ENCODE results near the gene NEB.

NEB gene

GRCh38 chr2:151544449-151544848 lies 189.8 kb downstream of the NEB start:
- Histone ChIP-seq H3K4me1 (ENCODE audit: control insufficient read depth, low read length) (no peaks in the 10 kb centered on the region), H3K27ac (ENCODE audit: low read depth, low read length) (no peak overlapping the region), H3K9me2 (replicated peaks; ENCODE audit: control insufficient read depth, low read length) (no peaks in the 10 kb centered on the region), H4K20me1 (ENCODE audit: control insufficient read depth, insufficient read depth, low read depth, low read length) (no peaks in the 10 kb centered on the region), H3K79me2 (ENCODE audit: control insufficient read depth, low read length) (no peaks in the 10 kb centered on the region), H3K9me3 (ENCODE audit: control insufficient read depth, insufficient read depth, low read length) (no peaks in the 10 kb centered on the region), H3K27me3 (ENCODE audit: control insufficient read depth, low read length) (no peaks in the 10 kb centered on the region; the same call in 1 of the 2 replicates), H3K4me3 (ENCODE audit: low read length) (no peak overlapping the region), H3K36me3 (ENCODE audit: control insufficient read depth, low read length) (no peaks in the 10 kb centered on the region), H3F3A (ENCODE audit: control insufficient read depth, insufficient read depth) (no peaks in the 10 kb centered on the region), H3K4me2 (ENCODE audit: low read length) (no peak overlapping the region)
- no peak for TF ChIP-seq EZH2phosphoT487 (IDR thresholded peaks at IDR 0.05; ENCODE audit: borderline replicate concordance, low read length)
- no peak for TF ChIP-seq CTCF (IDR thresholded peaks at IDR 0.05; ENCODE audit: low read depth, low read length, poor library complexity, severe bottlenecking)

- TF ChIP-seq CTCF (IDR thresholded peaks at IDR 0.05; ENCODE audit: low read depth, low read length, poor library complexity, severe bottlenecking) (no peak), EZH2phosphoT487 (IDR thresholded peaks at IDR 0.05; ENCODE audit: borderline replicate concordance, low read length) (no peak)
- Histone ChIP-seq H3K9me2 (replicated peaks; ENCODE audit: control insufficient read depth, low read length) (no peaks in the 10 kb centered on the region), H4K20me1 (ENCODE audit: control insufficient read depth, insufficient read depth, low read depth, low read length) (no peaks in the 10 kb centered on the region), H3K4me2 (ENCODE audit: low read length) (no peak overlapping the region), H3K4me3 (ENCODE audit: low read length) (no peak overlapping the region), H3K79me2 (ENCODE audit: control insufficient read depth, low read length) (no peaks in the 10 kb centered on the region), H3F3A (ENCODE audit: control insufficient read depth, insufficient read depth) (no peaks in the 10 kb centered on the region), H3K27me3 (ENCODE audit: control insufficient read depth, low read length) (no peaks in the 10 kb centered on the region; the same call in 1 of the 2 replicates), H3K9me3 (ENCODE audit: control insufficient read depth, insufficient read depth, low read length) (no peaks in the 10 kb centered on the region), H3K36me3 (ENCODE audit: control insufficient read depth, low read length) (no peaks in the 10 kb centered on the region), H3K27ac (ENCODE audit: low read depth, low read length) (no peak overlapping the region), H3K4me1 (ENCODE audit: control insufficient read depth, low read length) (no peaks in the 10 kb centered on the region)
Observed at GRCh38 chr2:151543876-151544275, 190.4 kb downstream of the NEB start.

- H3K4me1 ChIP-seq (ENCODE audit: control insufficient read depth, low read length): no peaks in the 10 kb centered on the region
- no peaks in the 10 kb centered on the region for H3F3A ChIP-seq (ENCODE audit: control insufficient read depth, insufficient read depth)
- H3K4me3 ChIP-seq (ENCODE audit: low read length): no peak overlapping the region
- H4K20me1 ChIP-seq (ENCODE audit: control insufficient read depth, insufficient read depth, low read depth, low read length): no peaks in the 10 kb centered on the region
- H3K79me2 ChIP-seq (ENCODE audit: control insufficient read depth, low read length): no peaks in the 10 kb centered on the region
- no peaks in the 10 kb centered on the region for H3K9me3 ChIP-seq (ENCODE audit: control insufficient read depth, insufficient read depth, low read length)
- H3K9me2 ChIP-seq (replicated peaks; ENCODE audit: control insufficient read depth, low read length): no peaks in the 10 kb centered on the region
- H3K36me3 ChIP-seq (ENCODE audit: control insufficient read depth, low read length): no peaks in the 10 kb centered on the region
- H3K27ac ChIP-seq (ENCODE audit: low read depth, low read length): no peak overlapping the region
- TF ChIP-seq CTCF (IDR thresholded peaks at IDR 0.05; ENCODE audit: low read depth, low read length, poor library complexity, severe bottlenecking): no peak
- TF ChIP-seq EZH2phosphoT487 (IDR thresholded peaks at IDR 0.05; ENCODE audit: borderline replicate concordance, low read length): no peak
- H3K27me3 ChIP-seq (ENCODE audit: control insufficient read depth, low read length): no peaks in the 10 kb centered on the region; the same call in 1 of the 2 replicates
- no peak overlapping the region for H3K4me2 ChIP-seq (ENCODE audit: low read length)
Observed at GRCh38 chr2:151534001-151534400, 200.3 kb downstream of the NEB start.
